Neural cell (in vitro differentiated cells): ENCODE data around the gene LARGE1. TPM values are rescaled to one million over a fixed set of nuclear protein-coding genes. Genes with fewer than 3 reads are reported as not detected.

Experiments used
- H2AFZ ChIP-seq: fragments of 200-600, 300-800 bp; sonication (generic), shearing (Covaris generic); 2 replicates; pipeline ENCODE4 v1.6.0; 2014; ENCODE audit warnings: low read depth, mild to moderate bottlenecking, antibody characterized with exemption, low read length, moderate library complexity
- H3F3A ChIP-seq: fragments of 200-600 bp; shearing (Covaris generic); 2 replicates; pipeline ENCODE4 v1.6.1; 2016; ENCODE audit warnings: mild to moderate bottlenecking, moderate library complexity, mixed read lengths, antibody characterized with exemption, low read length; ENCODE audit not compliant: insufficient read depth, poor library complexity, severe bottlenecking
- H3K27ac ChIP-seq: fragments of 200-600, 300-800 bp; sonication (generic), shearing (Covaris generic); 2 replicates; pipeline ENCODE4 v1.5.1; 2014; ENCODE audit warnings: mild to moderate bottlenecking, low read length, moderate library complexity
- H3K27me3 ChIP-seq: fragments of 300-800, 200-600 bp; sonication (generic), shearing (Covaris generic); 2 replicates; pipeline ENCODE4 v1.6.0; 2014; ENCODE audit warnings: mild to moderate bottlenecking, low read depth, low read length, moderate library complexity; ENCODE audit not compliant: insufficient read depth
- H3K36me3 ChIP-seq: fragments of 300-800, 200-600 bp; sonication (generic), shearing (Covaris generic); 2 replicates; pipeline ENCODE4 v1.5.1; 2014; ENCODE audit warnings: mild to moderate bottlenecking, antibody characterized with exemption, low read length, moderate library complexity; ENCODE audit not compliant: insufficient read depth
- H3K4me2 ChIP-seq: fragments of 300-800, 200-600 bp; sonication (generic), shearing (Covaris generic); 2 replicates; pipeline ENCODE4 v1.6.0; 2014; ENCODE audit warnings: mild to moderate bottlenecking, low read length
- H3K4me3 ChIP-seq: fragments of 300-800, 200-600 bp; sonication (generic), shearing (Covaris generic); 2 replicates; pipeline ENCODE4 v1.5.1; 2014; ENCODE audit warnings: mild to moderate bottlenecking, low read length, moderate library complexity
- H3K79me2 ChIP-seq: fragments of 200-600 bp; shearing (Covaris generic); replicated peaks from 2 replicates; pipeline ENCODE4 v1.6.0; 2014; ENCODE audit warnings: mild to moderate bottlenecking, low read length, moderate library complexity; ENCODE audit not compliant: insufficient read depth
- H3K9ac ChIP-seq: fragments of 300-800, 200-600 bp; sonication (generic), shearing (Covaris generic); 2 replicates; pipeline ENCODE4 v1.6.1; 2016; ENCODE audit warnings: mild to moderate bottlenecking, low read length, mixed read lengths
- H3K9me2 ChIP-seq: fragments of 200-600 bp; shearing (Covaris generic); 2 replicates; pipeline ENCODE4 v1.6.1; 2016; ENCODE audit warnings: mild to moderate bottlenecking, low read length, mixed read lengths; ENCODE audit not compliant: insufficient read depth
- H3K9me3 ChIP-seq: fragments of 200-600, 300-800 bp; sonication (generic), shearing (Covaris generic); 2 replicates; pipeline ENCODE4 v1.6.1; 2016; ENCODE audit warnings: mild to moderate bottlenecking, mixed run types, low read length, moderate library complexity, mixed read lengths
- H4K20me1 ChIP-seq: fragments of 200-600 bp; shearing (Covaris generic); 2 replicates; pipeline ENCODE4 v1.6.1; 2016; ENCODE audit warnings: mild to moderate bottlenecking, mixed run types; ENCODE audit not compliant: insufficient read depth
- CTCF ChIP-seq: fragments of 450-650 bp; IDR thresholded peaks from 2 replicates; pipeline ENCODE4 v1.5.1; 2014; ENCODE audit warnings: antibody characterized with exemption, mild to moderate bottlenecking, moderate library complexity; ENCODE audit not compliant: poor library complexity, severe bottlenecking
- EP300 ChIP-seq: fragments of 450-650 bp; conservative IDR thresholded peaks from 2 replicates; pipeline ENCODE4 v1.6.1; 2014; ENCODE audit warnings: antibody characterized with exemption, mild to moderate bottlenecking, moderate library complexity; ENCODE audit not compliant: poor library complexity, severe bottlenecking
- EZH2 ChIP-seq: fragments of 200-600, 300-800 bp; shearing (Covaris generic), sonication (generic); IDR thresholded peaks from 2 replicates; pipeline ENCODE4 v1.6.1; 2014; ENCODE audit warnings: antibody characterized with exemption, low read length, borderline replicate concordance, mild to moderate bottlenecking; ENCODE audit not compliant: insufficient read depth, poor library complexity, severe bottlenecking
- MXI1 ChIP-seq: fragments of 450-650 bp; conservative IDR thresholded peaks from 2 replicates; pipeline ENCODE4 v1.6.1; 2014; ENCODE audit warnings: antibody characterized with exemption, mild to moderate bottlenecking; ENCODE audit not compliant: poor library complexity, severe bottlenecking
- POLR2AphosphoS5 ChIP-seq: IDR thresholded peaks from 2 replicates; pipeline ENCODE4 v1.6.1; 2012
- RAD21 ChIP-seq: fragments of 450-650 bp; conservative IDR thresholded peaks from 2 replicates; pipeline ENCODE4 v1.6.1; 2014; ENCODE audit warnings: antibody characterized with exemption, mild to moderate bottlenecking, moderate library complexity
- SMC3 ChIP-seq: fragments of 450-650 bp; conservative IDR thresholded peaks from 2 replicates; pipeline ENCODE4 v1.6.1; 2014; ENCODE audit warnings: antibody characterized with exemption, mild to moderate bottlenecking, moderate library complexity; ENCODE audit not compliant: poor library complexity
- TAF1 ChIP-seq: IDR thresholded peaks from 2 replicates; pipeline ENCODE4 v1.6.1; 2012; ENCODE audit warnings: low read depth
- polyA plus RNA-seq: library from polyadenylated mRNA; depleted of rRNA; stranded (reverse); fragments of >200 nt; gene quantifications from 2 replicates; pipeline ENCODE4 v1.2.3, GENCODE V29; 2014
- TF ChIP-seq, protein P1 (sequence below): IDR thresholded peaks from 2 replicates; pipeline ENCODE4 v1.6.1; 2012; ENCODE audit warnings: borderline replicate concordance

The LARGE1 gene
- polyA plus RNA-seq, 1 donor from 2014 or later: 27.5 TPM

DNA sequence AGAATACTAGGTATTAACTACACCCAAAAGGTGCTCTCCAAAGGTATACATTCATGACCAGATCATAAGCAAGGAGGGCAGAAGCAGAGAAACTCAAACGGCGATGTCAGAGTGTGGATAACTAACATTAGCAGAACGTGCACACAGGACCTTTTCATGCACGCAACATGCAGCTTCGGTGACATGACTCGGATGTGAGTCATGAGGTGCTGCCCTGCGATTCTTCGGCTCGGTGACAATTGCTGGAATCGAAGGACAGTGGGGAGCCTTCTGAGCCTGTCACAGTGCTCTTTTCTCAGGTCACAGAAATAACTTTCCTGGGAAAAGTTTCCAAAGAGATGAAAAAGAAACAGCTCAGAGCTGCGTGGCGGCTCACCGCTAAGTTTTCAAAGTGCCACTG, 443.6 kb downstream of the LARGE1 start:
- no peak overlapping the region for H2AFZ ChIP-seq
- H3K4me2 ChIP-seq: no peak overlapping the region

DNA sequence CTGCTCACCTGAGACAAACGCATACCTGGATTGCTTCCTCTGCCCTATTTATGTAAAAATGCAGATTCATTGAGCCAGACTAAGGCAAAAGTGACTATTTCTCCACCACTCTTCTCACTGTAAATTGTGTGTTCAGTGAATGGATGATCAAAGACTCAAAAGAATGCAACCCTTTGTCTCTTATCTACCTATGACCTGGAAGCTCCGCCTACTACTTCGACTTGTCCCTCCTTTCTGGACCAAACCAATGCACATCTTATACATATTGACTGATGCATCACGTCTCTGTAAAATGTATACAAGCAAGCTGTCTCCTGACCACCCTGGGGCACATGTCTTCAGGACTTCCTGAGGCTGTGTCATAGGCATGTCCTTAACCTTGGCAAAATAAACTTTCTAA, 444.1 kb downstream of the LARGE1 start:
- Histone ChIP-seq H3K9me3 (no peaks in the 10 kb centered on the region), H4K20me1 (no peaks in the 10 kb centered on the region), H3F3A (no peaks in the 10 kb centered on the region), H3K79me2 (no peaks in the 10 kb centered on the region), H3K36me3 (no peaks in the 10 kb centered on the region), H3K27me3 (no peaks in the 10 kb centered on the region), H3K27ac (no peak overlapping the region), H3K4me2 (no peak overlapping the region), H2AFZ (no peak overlapping the region), H3K9me2 (no peaks in the 10 kb centered on the region), H3K9ac (no peak overlapping the region), H3K4me3 (no peak overlapping the region)
- TF ChIP-seq POLR2AphosphoS5 (no peak), EZH2 (no peak), CTCF (no peak), TAF1 (no peak), SMC3 (no peak), MXI1 (no peak), RAD21 (no peak), EP300 (no peak)
- TF ChIP-seq, protein P1, sequence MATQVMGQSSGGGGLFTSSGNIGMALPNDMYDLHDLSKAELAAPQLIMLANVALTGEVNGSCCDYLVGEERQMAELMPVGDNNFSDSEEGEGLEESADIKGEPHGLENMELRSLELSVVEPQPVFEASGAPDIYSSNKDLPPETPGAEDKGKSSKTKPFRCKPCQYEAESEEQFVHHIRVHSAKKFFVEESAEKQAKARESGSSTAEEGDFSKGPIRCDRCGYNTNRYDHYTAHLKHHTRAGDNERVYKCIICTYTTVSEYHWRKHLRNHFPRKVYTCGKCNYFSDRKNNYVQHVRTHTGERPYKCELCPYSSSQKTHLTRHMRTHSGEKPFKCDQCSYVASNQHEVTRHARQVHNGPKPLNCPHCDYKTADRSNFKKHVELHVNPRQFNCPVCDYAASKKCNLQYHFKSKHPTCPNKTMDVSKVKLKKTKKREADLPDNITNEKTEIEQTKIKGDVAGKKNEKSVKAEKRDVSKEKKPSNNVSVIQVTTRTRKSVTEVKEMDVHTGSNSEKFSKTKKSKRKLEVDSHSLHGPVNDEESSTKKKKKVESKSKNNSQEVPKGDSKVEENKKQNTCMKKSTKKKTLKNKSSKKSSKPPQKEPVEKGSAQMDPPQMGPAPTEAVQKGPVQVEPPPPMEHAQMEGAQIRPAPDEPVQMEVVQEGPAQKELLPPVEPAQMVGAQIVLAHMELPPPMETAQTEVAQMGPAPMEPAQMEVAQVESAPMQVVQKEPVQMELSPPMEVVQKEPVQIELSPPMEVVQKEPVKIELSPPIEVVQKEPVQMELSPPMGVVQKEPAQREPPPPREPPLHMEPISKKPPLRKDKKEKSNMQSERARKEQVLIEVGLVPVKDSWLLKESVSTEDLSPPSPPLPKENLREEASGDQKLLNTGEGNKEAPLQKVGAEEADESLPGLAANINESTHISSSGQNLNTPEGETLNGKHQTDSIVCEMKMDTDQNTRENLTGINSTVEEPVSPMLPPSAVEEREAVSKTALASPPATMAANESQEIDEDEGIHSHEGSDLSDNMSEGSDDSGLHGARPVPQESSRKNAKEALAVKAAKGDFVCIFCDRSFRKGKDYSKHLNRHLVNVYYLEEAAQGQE: no peak

More for the DNA sequence above, 443.6 kb downstream of the LARGE1 start:
- H4K20me1 ChIP-seq: no peaks in the 10 kb centered on the region
- no peaks in the 10 kb centered on the region for H3F3A ChIP-seq
- H3K9ac ChIP-seq: no peak overlapping the region
- no peak for TF ChIP-seq SMC3
- TF ChIP-seq EP300: no peak
- TF ChIP-seq MXI1: no peak
- TF ChIP-seq CTCF: no peak
- no peak for TF ChIP-seq RAD21
- TF ChIP-seq, protein P1: no peak
- TF ChIP-seq POLR2AphosphoS5: no peak
- no peak for TF ChIP-seq TAF1
- no peak for TF ChIP-seq EZH2
- H3K27me3 ChIP-seq: no peaks in the 10 kb centered on the region
- no peak overlapping the region for H3K4me3 ChIP-seq
- no peaks in the 10 kb centered on the region for H3K9me2 ChIP-seq
- no peaks in the 10 kb centered on the region for H3K9me3 ChIP-seq
- H3K79me2 ChIP-seq: no peaks in the 10 kb centered on the region
- H3K36me3 ChIP-seq: no peaks in the 10 kb centered on the region
- no peak overlapping the region for H3K27ac ChIP-seq
